Measurements from ENCODE around the gene MRPS15.

GRCh38 chr1:36481091-36481490 lies 16.9 kb upstream of the MRPS15 start:
- no peak for TF ChIP-seq CTCF (IDR thresholded peaks at IDR 0.05; ENCODE audit: borderline replicate concordance, extremely low read depth, low read length, poor library complexity, severe bottlenecking)
- no peak for TF ChIP-seq EZH2 (IDR thresholded peaks at IDR 0.05; ENCODE audit: borderline replicate concordance, low read depth, low read length, severe bottlenecking)

All from DND-41 (cell line).